Fibroblast of pulmonary artery (primary cell): ENCODE measurements around the gene MYMK.

Experiments
- DNase-seq: peaks from one replicate; pipeline ENCODE4 v3.0.0-alpha.2; 2010; ENCODE audit warnings: low read depth
- H3K4me3 ChIP-seq: replicated peaks from 2 replicates; pipeline ENCODE4 v1.5.1; 2011; ENCODE audit warnings: low read depth, mild to moderate bottlenecking, control low read depth, low read length, moderate library complexity
- TF ChIP-seq, protein P1 (sequence below): IDR thresholded peaks from 2 replicates; pipeline ENCODE4 v1.5.1; 2011; ENCODE audit warnings: mild to moderate bottlenecking, control low read depth, low read length, inconsistent platforms; ENCODE audit errors: missing control alignments

Gene MYMK

GRCh38 chr9:133474853-133475252 is 49.9 kb downstream of the MYMK start:
- no peak for DNase-seq
- TF ChIP-seq, protein P1, sequence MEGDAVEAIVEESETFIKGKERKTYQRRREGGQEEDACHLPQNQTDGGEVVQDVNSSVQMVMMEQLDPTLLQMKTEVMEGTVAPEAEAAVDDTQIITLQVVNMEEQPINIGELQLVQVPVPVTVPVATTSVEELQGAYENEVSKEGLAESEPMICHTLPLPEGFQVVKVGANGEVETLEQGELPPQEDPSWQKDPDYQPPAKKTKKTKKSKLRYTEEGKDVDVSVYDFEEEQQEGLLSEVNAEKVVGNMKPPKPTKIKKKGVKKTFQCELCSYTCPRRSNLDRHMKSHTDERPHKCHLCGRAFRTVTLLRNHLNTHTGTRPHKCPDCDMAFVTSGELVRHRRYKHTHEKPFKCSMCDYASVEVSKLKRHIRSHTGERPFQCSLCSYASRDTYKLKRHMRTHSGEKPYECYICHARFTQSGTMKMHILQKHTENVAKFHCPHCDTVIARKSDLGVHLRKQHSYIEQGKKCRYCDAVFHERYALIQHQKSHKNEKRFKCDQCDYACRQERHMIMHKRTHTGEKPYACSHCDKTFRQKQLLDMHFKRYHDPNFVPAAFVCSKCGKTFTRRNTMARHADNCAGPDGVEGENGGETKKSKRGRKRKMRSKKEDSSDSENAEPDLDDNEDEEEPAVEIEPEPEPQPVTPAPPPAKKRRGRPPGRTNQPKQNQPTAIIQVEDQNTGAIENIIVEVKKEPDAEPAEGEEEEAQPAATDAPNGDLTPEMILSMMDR: no peak
- no peak overlapping the region for H3K4me3 ChIP-seq

DNA sequence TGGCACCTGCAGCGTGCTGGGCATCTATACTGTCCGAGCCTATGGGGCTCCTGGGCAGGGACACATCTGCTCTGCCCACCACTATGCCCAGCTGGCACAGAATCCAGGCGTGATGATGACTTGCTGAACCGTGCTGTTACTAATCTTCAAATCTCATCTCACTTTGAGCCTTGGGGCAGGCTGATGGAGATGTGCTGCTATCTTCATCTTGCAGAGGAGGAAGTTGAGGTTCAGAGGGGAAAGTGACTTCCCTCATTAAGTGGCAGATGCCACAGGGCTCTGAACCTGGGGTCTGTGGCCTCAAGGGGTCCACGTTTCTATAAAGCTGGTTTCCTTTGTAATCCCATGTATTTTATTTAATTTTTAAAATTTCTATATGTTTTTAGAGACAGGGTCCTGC is 50.5 kb downstream of the MYMK start:
- no peak overlapping the region for H3K4me3 ChIP-seq
- no peak for DNase-seq
- TF ChIP-seq, protein P1: no peak

DNA sequence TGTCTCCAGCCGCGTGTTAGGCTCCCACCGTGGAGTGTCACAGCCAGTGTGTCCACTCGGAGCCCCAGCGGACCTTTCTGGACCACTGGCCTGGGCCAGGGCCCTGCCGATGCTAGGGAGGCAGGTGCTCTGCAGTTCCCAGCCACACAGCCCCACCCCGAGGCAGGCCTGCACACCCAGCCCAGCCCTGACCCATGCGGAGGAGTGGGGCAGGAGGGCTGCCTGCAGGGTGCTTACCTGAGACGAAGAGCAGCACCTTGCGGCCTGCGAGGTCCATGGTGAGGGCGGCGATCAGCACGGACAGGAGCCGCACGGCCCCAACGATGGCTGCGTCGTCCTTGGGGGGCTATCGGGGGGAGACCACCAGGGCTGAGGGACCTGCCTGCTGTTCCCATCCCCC is 51.0 kb downstream of the MYMK start:
- DNase-seq: no peak
- TF ChIP-seq, protein P1: no peak
- no peak overlapping the region for H3K4me3 ChIP-seq

GRCh38 chr9:133472753-133473378 is 51.9 kb downstream of the MYMK start:
- TF ChIP-seq, protein P1: no peak
- DNase-seq: no peak
- H3K4me3 ChIP-seq: no peak overlapping the region

- DNase-seq: no peak
- TF ChIP-seq, protein P1: no peak
- H3K4me3 ChIP-seq: no peak overlapping the region
Observed at GRCh38 chr9:133472277-133472645, 52.5 kb downstream of the MYMK start.

GRCh38 chr9:133471551-133472276 is 53.0 kb downstream of the MYMK start:
- H3K4me3 ChIP-seq: no peak overlapping the region
- TF ChIP-seq, protein P1: no peak
- no peak for DNase-seq

DNA sequence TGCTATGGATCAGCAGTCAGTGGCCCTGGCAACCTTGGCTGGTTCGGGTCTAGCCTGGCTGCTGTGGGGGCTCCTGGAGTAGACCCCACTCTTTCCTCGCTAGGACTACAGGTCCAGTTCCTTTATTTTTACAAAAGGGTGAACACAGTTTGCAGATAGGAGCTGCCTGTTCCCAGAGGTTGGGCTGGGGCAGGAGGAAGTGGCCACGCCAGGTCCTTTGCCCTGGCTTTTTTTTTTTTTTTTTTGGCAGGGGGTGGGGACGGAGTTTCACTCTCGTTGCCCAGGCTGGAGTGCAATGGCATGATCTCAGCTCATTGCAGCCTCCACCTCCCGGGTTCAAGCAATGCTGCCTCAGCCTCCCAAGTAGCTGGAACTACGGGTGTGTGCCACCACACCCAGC is 53.8 kb downstream of the MYMK start:
- H3K4me3 ChIP-seq: no peak overlapping the region
- TF ChIP-seq, protein P1: no peak
- DNase-seq: no peak
